Gastroesophageal sphincter (tissue), 4 donors: ENCODE results near the gene CENPS. TPM values are rescaled to one million over a fixed set of nuclear protein-coding genes. Genes with fewer than 3 reads are reported as not detected.

ENCODE experiments used
- ATAC-seq: fragments of 150-250 bp; one replicate; pipeline ENCODE4 v1.9.1; 2016; ENCODE audit warnings: mild to moderate bottlenecking, moderate library complexity
- H3K27ac ChIP-seq, 4 donors: fragments of 200-600 bp; sonication (generic) in 3 of 4; 1 replicate in 3 of 4; 2 replicates in 1 of 4; pipeline ENCODE4 v1.5.1; 2016 to 2019
- H3K27me3 ChIP-seq: fragments of 200-600 bp; sonication (generic); one replicate; pipeline ENCODE4 v1.5.1; 2019
- H3K36me3 ChIP-seq, 2 donors: fragments of 200-600 bp; sonication (generic); one replicate each; pipeline ENCODE4 v1.5.1; 2019; ENCODE audit warnings: control low read depth in 1 of 2
- H3K4me1 ChIP-seq, 3 donors: fragments of 200-600 bp; sonication (generic); 1 replicate in 2 of 3; 2 replicates in 1 of 3; pipeline ENCODE4 v1.5.1; 2016 to 2019; ENCODE audit warnings: control low read depth in 2 of 3
- H3K4me3 ChIP-seq, 2 donors: fragments of 200-600 bp; sonication (generic); one replicate each; pipeline ENCODE4 v1.5.1; 2019; ENCODE audit warnings: mild to moderate bottlenecking in 1 of 2, moderate library complexity in 1 of 2
- H3K9me3 ChIP-seq, 3 donors: fragments of 200-600 bp; sonication (generic); one replicate each; pipeline ENCODE4 v1.5.1; 2017 to 2019; ENCODE audit warnings: control low read depth in 2 of 3
- CTCF ChIP-seq, 4 experiments: fragments of 200-600 bp in 2 of 4; fragments of 450-650 bp in 2 of 4; sonication (generic) in 1 of 4; IDR thresholded peaks; one replicate each; pipeline ENCODE4 v1.5.1; 2017 to 2019; ENCODE audit warnings: antibody characterized with exemption in 4 of 4, mild to moderate bottlenecking in 2 of 4, moderate library complexity in 2 of 4
- EP300 ChIP-seq: sonication (generic); formaldehyde crosslinking; IDR thresholded peaks from one replicate; pipeline ENCODE4 v1.6.1; 2017; ENCODE audit warnings: antibody characterized with exemption, mild to moderate bottlenecking
- POLR2A ChIP-seq, 2 donors: fragments of 450-650 bp; IDR thresholded peaks; one replicate each; pipeline ENCODE4 v1.6.1; 2017; ENCODE audit warnings: antibody characterized with exemption in 2 of 2, mild to moderate bottlenecking in 2 of 2, moderate library complexity in 1 of 2
- POLR2AphosphoS5 ChIP-seq: sonication (generic); formaldehyde crosslinking; IDR thresholded peaks from one replicate; pipeline ENCODE4 v1.6.1; 2017; ENCODE audit warnings: antibody characterized with exemption
- WGBS, 2 donors: methylation state at CpG; one replicate each; pipeline ENCODE4 v1.1.5; 2018; ENCODE audit warnings: low coverage in 1 of 2; 5-methylcytosine and 5-hydroxymethylcytosine counted together
- total RNA-seq, 4 donors: library from RNA; depleted of rRNA; stranded (reverse); fragments of >200 nt; gene quantifications; one replicate each; pipeline ENCODE4 v1.1.0, GENCODE V29; 2016

CENPS gene
- total RNA-seq, 4 donors from 2014 or later, result 2.1 to 7.2 (median 4.8) TPM

DNA sequence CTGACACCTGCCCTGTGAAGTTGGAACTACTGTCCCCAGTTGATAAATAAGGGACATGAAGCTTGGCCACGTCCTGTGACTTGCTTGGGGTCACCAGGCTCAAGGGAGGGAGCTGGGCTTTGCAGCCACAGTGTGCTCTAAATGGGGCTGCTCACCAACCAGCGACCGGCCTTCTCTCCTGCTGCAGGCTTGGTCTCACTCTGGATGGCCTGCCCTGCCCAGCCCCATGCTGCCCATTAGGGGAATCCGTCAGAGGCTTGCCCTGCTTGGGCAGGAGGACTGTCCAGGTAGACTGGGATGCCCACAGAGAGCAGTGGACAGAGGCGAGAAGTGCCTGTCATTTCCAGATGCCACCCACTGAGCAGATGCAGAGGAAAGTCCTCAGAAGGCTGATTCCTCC, 1.2 kb upstream of the CENPS start:
- no peak for ATAC-seq
- peaks cover 0 to 34% (median 7%) of the 10 kb centered on the region in 3 donors for H3K4me1 ChIP-seq

GRCh38 chr1:10429868-10430215, 391 bp upstream of the CENPS start:
- ATAC-seq, result no peak
- TF ChIP-seq CTCF (IDR thresholded peaks at IDR 0.05) (no peak), POLR2A (IDR thresholded peaks at IDR 0.05) (no peak), EP300 (no peak), POLR2AphosphoS5 (no peak)
- peak overlapping the region in 3 of 4 donors; percentile 82 to 84 (median 84) for H3K27ac ChIP-seq
- no peaks in the 10 kb centered on the region for H3K9me3 ChIP-seq
- peak overlapping the region; percentile 69 to 81 for H3K4me3 ChIP-seq
- H3K36me3 ChIP-seq, result peaks cover 0 to under 1% of the 10 kb centered on the region in 2 donors
- WGBS, 2 donors, result 14 to 34% methylated on average over 6 to 8 of the region's 16 CpGs
- H3K4me1 ChIP-seq, result peaks cover 0 to 34% (median 7%) of the 10 kb centered on the region in 3 donors
- no peaks in the 10 kb centered on the region for H3K27me3 ChIP-seq

More for the DNA sequence above, 1.2 kb upstream of the CENPS start:
- WGBS, 2 donors, result 80% methylated on average over 1 of the region's 5 CpGs; no CpG with 5 or more reads in 1 of the 2 donors
- Histone ChIP-seq H3K36me3 (no peaks in the 10 kb centered on the region), H3K27ac (no peak overlapping the region), H3K9me3 (no peaks in the 10 kb centered on the region), H3K4me3 (no peak overlapping the region), H3K27me3 (no peaks in the 10 kb centered on the region)
- TF ChIP-seq EP300 (no peak), POLR2A (IDR thresholded peaks at IDR 0.05) (no peak), POLR2AphosphoS5 (no peak), CTCF (IDR thresholded peaks at IDR 0.05) (no peak)

DNA sequence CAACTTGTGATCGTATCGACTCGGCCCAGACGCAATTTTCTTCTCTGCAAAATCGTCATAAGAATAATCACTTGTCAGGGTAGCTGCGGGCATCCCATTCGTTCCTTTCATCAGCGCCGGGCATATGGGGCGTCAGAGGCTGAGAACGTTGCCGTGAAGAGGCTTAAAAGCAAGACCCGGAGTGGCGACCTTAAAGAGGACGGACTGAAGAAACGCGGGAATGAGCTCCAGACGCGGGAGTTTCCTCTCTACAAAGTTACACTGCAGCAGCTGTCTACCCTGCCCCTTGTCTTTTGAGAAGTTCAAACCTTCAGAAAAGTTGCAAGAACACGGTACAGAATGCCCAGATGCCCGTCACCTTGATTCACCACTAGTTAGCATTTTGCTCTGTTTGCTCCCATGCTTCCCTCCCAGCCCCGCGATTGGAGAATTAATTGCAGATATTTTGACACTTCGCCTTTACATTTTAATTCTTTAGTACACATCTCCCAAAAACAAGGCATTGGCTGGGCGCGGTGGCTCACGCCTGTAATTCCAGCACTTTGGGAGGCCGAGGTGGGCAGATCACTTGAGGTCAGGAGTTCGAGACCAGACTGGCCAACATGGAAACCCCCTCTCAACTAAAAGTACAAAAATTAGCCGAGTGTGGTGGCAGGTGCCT, 967 bp downstream of the CENPS start:
- ATAC-seq, result no peak
- Histone ChIP-seq H3K27ac (peak overlapping the region in 3 of 4 donors; percentile 82 to 84 (median 84)), H3K4me3 (peak overlapping the region; percentile 69 to 81), H3K4me1 (peaks cover 0 to 34% (median 7%) of the 10 kb centered on the region in 3 donors), H3K27me3 (no peaks in the 10 kb centered on the region), H3K36me3 (peaks cover 0 to 5% of the 10 kb centered on the region in 2 donors), H3K9me3 (no peaks in the 10 kb centered on the region)
- TF ChIP-seq POLR2A (IDR thresholded peaks at IDR 0.05) (no peak), EP300 (no peak), CTCF (IDR thresholded peaks at IDR 0.05) (no peak)
- 15 to 43% methylated on average over 5 to 15 of the region's 30 CpGs for WGBS, 2 donors

- Histone ChIP-seq H3K27ac (no peak overlapping the region), H3K4me1 (peaks cover 0 to 30% (median 7%) of the 10 kb centered on the region in 3 donors), H3K9me3 (no peaks in the 10 kb centered on the region), H3K36me3 (peaks cover 0 to 5% of the 10 kb centered on the region in 2 donors), H3K4me3 (no peak overlapping the region), H3K27me3 (no peaks in the 10 kb centered on the region)
- 68% methylated on average over 11 of the region's 14 CpGs; no CpG with 5 or more reads in 1 of the 2 donors for WGBS, 2 donors
- TF ChIP-seq EP300 (no peak), POLR2A (IDR thresholded peaks at IDR 0.05) (no peak), CTCF (IDR thresholded peaks at IDR 0.05) (no peak), POLR2AphosphoS5 (no peak)
- no peak for ATAC-seq
These were observed 2.9 kb downstream of the CENPS start for GRCh38 chr1:10432910-10433700.
